K562 (cell line): ENCODE data around the gene PRR15L. TPM values are rescaled to one million over a fixed set of nuclear protein-coding genes. Genes with fewer than 3 reads are reported as not detected.
A peak's percentile ranks its signal among the peaks of the same experiment; 100 is the strongest.

Experiments used
- ARHGAP35 ChIP-seq: fragments of 450-650 bp; IDR thresholded peaks from 2 replicates; pipeline ENCODE4 v1.6.1; 2018; ENCODE audit not compliant: partially characterized antibody
- ARID1B ChIP-seq: fragments of 450-650 bp; IDR thresholded peaks from 2 replicates; pipeline ENCODE4 v1.6.1; 2016; ENCODE audit warnings: antibody characterized with exemption, mild to moderate bottlenecking, inconsistent platforms
- CBX3 ChIP-seq, 2 experiments: IDR thresholded peaks; 1 replicate in 1 of 2; 2 replicates in 1 of 2; pipeline ENCODE4 v1.6.1; 2012; ENCODE audit warnings: inconsistent platforms in 2 of 2, low read length in 2 of 2, borderline replicate concordance in 1 of 2, control low read depth in 1 of 2
- EP300 ChIP-seq: IDR thresholded peaks from 2 replicates; pipeline ENCODE4 v1.6.1; 2012; ENCODE audit warnings: low read length, improper control_type of control experiment
- GATA2 ChIP-seq: sonication (generic); formaldehyde crosslinking; IDR thresholded peaks from 2 replicates; pipeline ENCODE4 v1.4.0; 2020; ENCODE audit warnings: mild to moderate bottlenecking, missing genetic modification reagents
- HLTF ChIP-seq: fragments of 450-650 bp; IDR thresholded peaks from 2 replicates; pipeline ENCODE4 v1.6.1; 2016
- KDM1A ChIP-seq, 2 experiments: fragments of 450-650 bp; IDR thresholded peaks; 2 replicates each; pipeline ENCODE4 v1.6.1; 2016; ENCODE audit warnings: mild to moderate bottlenecking in 2 of 2
- NCOR1 ChIP-seq: fragments of 450-650 bp; IDR thresholded peaks from 2 replicates; pipeline ENCODE4 v1.6.1; 2016; ENCODE audit warnings: mild to moderate bottlenecking, moderate library complexity
- RNF2 ChIP-seq: sonication (generic); IDR thresholded peaks from 2 replicates; pipeline ENCODE4 v1.6.1; 2016
- SMARCA4 ChIP-seq: fragments of 450-650 bp; IDR thresholded peaks from 2 replicates; pipeline ENCODE4 v1.6.1; 2016
- SUPT5H ChIP-seq: fragments of 450-650 bp; IDR thresholded peaks from 2 replicates; pipeline ENCODE4 v1.6.1; 2016
- TRIM24 ChIP-seq, 2 experiments: fragments of 450-650 bp; IDR thresholded peaks; 2 replicates each; pipeline ENCODE4 v1.6.1; 2016
- ZC3H11A ChIP-seq: IDR thresholded peaks from 2 replicates; pipeline ENCODE4 v1.6.1; 2012; ENCODE audit warnings: low read depth, low read length, improper control_type of control experiment
- ZNF232 ChIP-seq: sonication (generic); formaldehyde crosslinking; IDR thresholded peaks from 2 replicates; pipeline ENCODE4 v1.8.0; 2022; ENCODE audit warnings: mild to moderate bottlenecking, missing genetic modification reagents
- ZNF589 ChIP-seq: fragments of 200-800 bp; sonication (Bioruptor generic); IDR thresholded peaks from 2 replicates; pipeline ENCODE4 v1.6.1; 2016; ENCODE audit warnings: low read depth, missing genetic modification characterization, missing compliant biosample characterization
- polyA plus RNA-seq, 8 experiments: library from polyadenylated mRNA; depleted of rRNA in 4 of 8; stranded (reverse) in 5 of 8; unstranded in 3 of 8; fragments of >200 nt; fragmentation: Nextera tagmentation in 2 of 8; fragmentation: Illumina TruSeq in 1 of 8; extraction: Ambion mirVana in 2 of 8; extraction: Trizol in 1 of 8; gene quantifications; 2 replicates each; pipeline versions ENCODE4 v1.2.1 to v1.2.3, GENCODE V29; 2011 to 2014; ENCODE audit warnings: inconsistent platforms in 1 of 8, missing spikeins in 1 of 8
- total RNA-seq, 7 experiments: library from RNA; depleted of rRNA in 6 of 7; stranded (reverse); fragments of >200 nt in 6 of 7; fragmentation: Illumina TruSeq in 2 of 7; extraction: Trizol in 2 of 7; gene quantifications; 2 replicates each; pipeline versions ENCODE4 v1.2.1 to v1.2.3, GENCODE V29; 2011 to 2021; ENCODE audit warnings: low replicate concordance in 1 of 7
- TF ChIP-seq, protein P1 (sequence below): fragments of 250-450 bp; sonication (Bioruptor Pico); IDR thresholded peaks from 2 replicates; pipeline ENCODE4 v1.4.0; 2020; ENCODE audit warnings: mild to moderate bottlenecking, moderate library complexity
- TF ChIP-seq, protein P2 (sequence below): fragments of 250-450 bp; sonication (Bioruptor Pico); IDR thresholded peaks from 2 replicates; pipeline ENCODE4 v1.5.0; 2020; ENCODE audit warnings: mild to moderate bottlenecking, borderline replicate concordance
- TF ChIP-seq, protein P3 (sequence below): fragments of 450-650 bp; IDR thresholded peaks from one replicate; pipeline ENCODE4 v1.6.1; 2018; ENCODE audit warnings: mild to moderate bottlenecking, moderate library complexity; ENCODE audit not compliant: partially characterized antibody
- TF ChIP-seq, protein P4 (sequence below), 2 experiments: IDR thresholded peaks in 1 of 2; conservative IDR thresholded peaks in 1 of 2; 2 replicates each; pipeline ENCODE4 v1.6.1; 2016; ENCODE audit warnings: low read depth in 2 of 2, mild to moderate bottlenecking in 1 of 2, missing compliant biosample characterization in 1 of 2, missing genetic modification characterization in 1 of 2, moderate library complexity in 1 of 2

Gene PRR15L
- total and polyA plus RNA-seq, 9 of the 15 experiments (the other 6 are each of a cell fraction or from before 2014, with no cell fraction given) = 0.03 TPM; not detected in 8

DNA sequence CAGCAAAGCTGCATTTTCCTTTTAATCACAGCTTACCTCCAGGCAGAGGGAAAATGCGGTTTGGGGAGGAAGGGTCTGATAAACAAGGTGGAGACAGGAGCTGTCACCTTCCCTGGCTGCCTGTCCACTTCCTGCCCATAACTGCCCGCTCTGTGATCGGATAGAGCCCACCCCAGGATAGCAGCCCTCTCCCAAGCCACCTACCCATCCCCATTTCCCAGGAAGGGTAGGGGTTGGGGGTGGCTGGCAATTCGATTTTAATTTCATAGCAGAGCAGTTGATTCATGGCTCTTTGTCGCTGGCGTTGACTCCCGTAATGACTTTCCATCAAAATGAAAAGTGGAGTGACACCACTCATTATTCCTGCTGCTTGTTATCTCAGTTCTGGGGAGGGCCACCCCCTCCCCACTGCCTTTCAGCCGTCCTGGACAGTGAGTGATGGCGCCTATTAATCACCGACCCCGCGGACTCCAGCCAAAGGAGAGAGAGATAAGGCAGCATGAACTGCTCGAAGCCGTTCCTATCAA is 24.5 kb upstream of the PRR15L start (continued):
- TF ChIP-seq ARID1B = peak; percentile 78
- 0 out of 2 replicates have a peak, but pooled peaks have one; percentile 55 for TF ChIP-seq ZNF589
- peak; percentile 75 for TF ChIP-seq SMARCA4
- TF ChIP-seq, protein P1, sequence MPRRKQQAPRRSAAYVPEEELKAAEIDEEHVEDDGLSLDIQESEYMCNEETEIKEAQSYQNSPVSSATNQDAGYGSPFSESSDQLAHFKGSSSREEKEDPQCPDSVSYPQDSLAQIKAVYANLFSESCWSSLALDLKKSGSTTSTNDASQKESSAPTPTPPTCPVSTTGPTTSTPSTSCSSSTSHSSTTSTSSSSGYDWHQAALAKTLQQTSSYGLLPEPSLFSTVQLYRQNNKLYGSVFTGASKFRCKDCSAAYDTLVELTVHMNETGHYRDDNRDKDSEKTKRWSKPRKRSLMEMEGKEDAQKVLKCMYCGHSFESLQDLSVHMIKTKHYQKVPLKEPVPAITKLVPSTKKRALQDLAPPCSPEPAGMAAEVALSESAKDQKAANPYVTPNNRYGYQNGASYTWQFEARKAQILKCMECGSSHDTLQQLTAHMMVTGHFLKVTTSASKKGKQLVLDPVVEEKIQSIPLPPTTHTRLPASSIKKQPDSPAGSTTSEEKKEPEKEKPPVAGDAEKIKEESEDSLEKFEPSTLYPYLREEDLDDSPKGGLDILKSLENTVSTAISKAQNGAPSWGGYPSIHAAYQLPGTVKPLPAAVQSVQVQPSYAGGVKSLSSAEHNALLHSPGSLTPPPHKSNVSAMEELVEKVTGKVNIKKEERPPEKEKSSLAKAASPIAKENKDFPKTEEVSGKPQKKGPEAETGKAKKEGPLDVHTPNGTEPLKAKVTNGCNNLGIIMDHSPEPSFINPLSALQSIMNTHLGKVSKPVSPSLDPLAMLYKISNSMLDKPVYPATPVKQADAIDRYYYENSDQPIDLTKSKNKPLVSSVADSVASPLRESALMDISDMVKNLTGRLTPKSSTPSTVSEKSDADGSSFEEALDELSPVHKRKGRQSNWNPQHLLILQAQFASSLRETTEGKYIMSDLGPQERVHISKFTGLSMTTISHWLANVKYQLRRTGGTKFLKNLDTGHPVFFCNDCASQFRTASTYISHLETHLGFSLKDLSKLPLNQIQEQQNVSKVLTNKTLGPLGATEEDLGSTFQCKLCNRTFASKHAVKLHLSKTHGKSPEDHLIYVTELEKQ (CRISPR knock-in tag) = peak; percentile 88
- peak; percentile 17; the same call in 1 of the 2 replicates for TF ChIP-seq SUPT5H
- no peak for TF ChIP-seq CBX3 (IDR thresholded peaks at IDR 0.05; ENCODE audit: borderline replicate concordance in 1 of 2, low read length in 2 of 2)
- TF ChIP-seq, protein P2, sequence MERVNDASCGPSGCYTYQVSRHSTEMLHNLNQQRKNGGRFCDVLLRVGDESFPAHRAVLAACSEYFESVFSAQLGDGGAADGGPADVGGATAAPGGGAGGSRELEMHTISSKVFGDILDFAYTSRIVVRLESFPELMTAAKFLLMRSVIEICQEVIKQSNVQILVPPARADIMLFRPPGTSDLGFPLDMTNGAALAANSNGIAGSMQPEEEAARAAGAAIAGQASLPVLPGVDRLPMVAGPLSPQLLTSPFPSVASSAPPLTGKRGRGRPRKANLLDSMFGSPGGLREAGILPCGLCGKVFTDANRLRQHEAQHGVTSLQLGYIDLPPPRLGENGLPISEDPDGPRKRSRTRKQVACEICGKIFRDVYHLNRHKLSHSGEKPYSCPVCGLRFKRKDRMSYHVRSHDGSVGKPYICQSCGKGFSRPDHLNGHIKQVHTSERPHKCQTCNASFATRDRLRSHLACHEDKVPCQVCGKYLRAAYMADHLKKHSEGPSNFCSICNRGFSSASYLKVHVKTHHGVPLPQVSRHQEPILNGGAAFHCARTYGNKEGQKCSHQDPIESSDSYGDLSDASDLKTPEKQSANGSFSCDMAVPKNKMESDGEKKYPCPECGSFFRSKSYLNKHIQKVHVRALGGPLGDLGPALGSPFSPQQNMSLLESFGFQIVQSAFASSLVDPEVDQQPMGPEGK = peak; percentile 90; the same call in 1 of the 2 replicates
- TF ChIP-seq ARHGAP35 = peak; percentile 97
- no peak for TF ChIP-seq ZC3H11A
- peak in 1 of 2 experiments; percentile 51; a peak in 2 of 4 replicates for TF ChIP-seq TRIM24 (IDR thresholded peaks at IDR 0.05)
- TF ChIP-seq GATA2 (CRISPR knock-in tag) = peak; percentile 71
- no peak for TF ChIP-seq ZNF232 (CRISPR knock-in tag)
- TF ChIP-seq, protein P3, sequence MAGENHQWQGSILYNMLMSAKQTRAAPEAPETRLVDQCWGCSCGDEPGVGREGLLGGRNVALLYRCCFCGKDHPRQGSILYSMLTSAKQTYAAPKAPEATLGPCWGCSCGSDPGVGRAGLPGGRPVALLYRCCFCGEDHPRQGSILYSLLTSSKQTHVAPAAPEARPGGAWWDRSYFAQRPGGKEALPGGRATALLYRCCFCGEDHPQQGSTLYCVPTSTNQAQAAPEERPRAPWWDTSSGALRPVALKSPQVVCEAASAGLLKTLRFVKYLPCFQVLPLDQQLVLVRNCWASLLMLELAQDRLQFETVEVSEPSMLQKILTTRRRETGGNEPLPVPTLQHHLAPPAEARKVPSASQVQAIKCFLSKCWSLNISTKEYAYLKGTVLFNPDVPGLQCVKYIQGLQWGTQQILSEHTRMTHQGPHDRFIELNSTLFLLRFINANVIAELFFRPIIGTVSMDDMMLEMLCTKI = no peak
- TF ChIP-seq KDM1A (IDR thresholded peaks at IDR 0.05) = peak; percentile 35 to 53; a peak in 2 of 4 replicates
- TF ChIP-seq, protein P4, sequence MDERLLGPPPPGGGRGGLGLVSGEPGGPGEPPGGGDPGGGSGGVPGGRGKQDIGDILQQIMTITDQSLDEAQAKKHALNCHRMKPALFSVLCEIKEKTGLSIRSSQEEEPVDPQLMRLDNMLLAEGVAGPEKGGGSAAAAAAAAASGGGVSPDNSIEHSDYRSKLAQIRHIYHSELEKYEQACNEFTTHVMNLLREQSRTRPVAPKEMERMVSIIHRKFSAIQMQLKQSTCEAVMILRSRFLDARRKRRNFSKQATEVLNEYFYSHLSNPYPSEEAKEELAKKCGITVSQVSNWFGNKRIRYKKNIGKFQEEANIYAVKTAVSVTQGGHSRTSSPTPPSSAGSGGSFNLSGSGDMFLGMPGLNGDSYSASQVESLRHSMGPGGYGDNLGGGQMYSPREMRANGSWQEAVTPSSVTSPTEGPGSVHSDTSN (CRISPR knock-in tag; IDR thresholded peaks at IDR 0.05; ENCODE audit: low read depth) = peak; percentile 84
- TF ChIP-seq, protein P4 (tag; conservative IDR thresholded peaks at IDR 0.05; ENCODE audit: low read depth) = peak; percentile 100
- TF ChIP-seq RNF2 = peak; percentile 76; the same call in 1 of the 2 replicates
- peak; percentile 75 for TF ChIP-seq EP300
- TF ChIP-seq HLTF = no peak
- peak; percentile 36; the same call in 1 of the 2 replicates for TF ChIP-seq NCOR1
